ENCODE measurements around the gene NCR3LG1.

Gene NCR3LG1

DNA sequence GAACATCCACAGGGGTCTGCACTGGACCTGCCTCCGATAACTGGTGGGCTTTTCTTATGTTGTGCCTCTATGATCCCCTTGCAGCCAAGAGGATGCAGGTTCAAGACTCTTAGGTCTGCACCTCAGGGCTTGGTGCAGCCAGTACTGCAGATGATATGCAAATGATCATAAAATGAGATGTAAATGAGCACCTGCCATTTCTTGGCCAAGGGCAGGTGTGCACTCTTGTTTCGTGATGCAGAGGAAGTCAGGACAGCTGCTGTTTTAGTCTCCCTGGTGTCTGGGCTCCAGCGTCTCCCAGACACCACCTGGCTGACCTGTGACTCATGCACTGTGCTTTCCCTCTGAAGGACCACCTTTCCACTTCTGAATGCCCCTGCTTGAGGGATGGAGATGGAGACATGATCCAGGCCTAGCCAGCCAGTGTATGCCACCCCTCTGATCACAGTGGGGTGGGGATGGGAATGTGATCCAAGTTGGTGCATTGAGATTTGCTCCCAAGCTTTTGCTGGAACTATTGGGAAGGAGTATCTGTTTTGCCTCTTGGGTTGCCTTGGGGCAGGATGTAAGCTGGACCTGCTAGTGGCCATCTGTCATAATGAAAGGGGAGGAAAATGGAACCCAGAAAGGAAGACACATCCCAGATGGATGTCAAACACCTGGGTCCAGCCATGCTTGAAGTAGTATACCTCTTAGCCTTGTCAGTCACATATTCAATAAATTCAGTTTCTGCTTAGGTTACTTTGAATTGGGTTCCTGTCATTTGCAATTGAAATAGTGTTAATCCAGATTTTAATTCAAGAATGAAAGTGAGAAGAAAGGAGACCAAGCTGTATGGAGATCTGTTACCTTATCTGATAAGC is 40.1 kb downstream of the NCR3LG1 start:
- DNase-seq (ENCODE audit: extremely low read depth in 1 of 2, low read depth in 1 of 2) = no peak

- no peak for DNase-seq (ENCODE audit: extremely low read depth in 1 of 2, low read depth in 1 of 2)
Observed at GRCh38 chr11:17392872-17393271, 41.3 kb downstream of the NCR3LG1 start.

- DNase-seq (ENCODE audit: extremely low read depth in 1 of 2, low read depth in 1 of 2) = no peak
Observed at GRCh38 chr11:17393472-17393871, 41.9 kb downstream of the NCR3LG1 start.

DNA sequence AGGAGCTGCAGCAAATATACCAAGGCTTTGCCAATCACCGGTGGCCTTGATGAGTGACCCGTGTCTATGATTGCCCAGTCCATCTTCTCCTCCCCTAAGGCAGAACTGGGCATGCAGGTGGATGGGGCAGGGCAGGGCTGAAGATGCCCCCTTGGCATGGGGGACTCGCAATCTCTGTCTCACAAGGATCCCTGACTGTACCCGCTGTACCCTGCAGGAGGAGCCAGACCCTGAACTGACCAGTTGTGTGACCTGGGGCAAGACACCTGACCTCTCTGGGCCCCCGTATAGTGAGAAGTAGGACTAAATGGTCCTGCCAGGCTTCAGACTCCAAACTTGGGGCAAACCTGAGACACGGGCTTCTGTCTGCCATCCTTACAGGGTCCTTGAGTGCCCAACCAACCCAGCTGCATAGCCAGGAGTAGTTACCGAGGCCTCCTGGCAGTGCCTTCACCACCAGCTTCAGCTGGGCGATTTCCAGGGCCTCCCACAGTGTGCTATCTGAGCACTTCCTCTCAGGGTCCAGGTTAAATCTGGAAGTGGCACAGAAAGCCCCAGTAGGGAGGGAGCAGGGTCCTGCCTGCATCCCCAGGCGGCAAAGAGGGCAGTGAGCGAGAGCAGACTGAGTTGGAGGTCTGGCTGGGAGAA is 43.3 kb downstream of the NCR3LG1 start:
- no peak for DNase-seq (ENCODE audit: extremely low read depth in 1 of 2, low read depth in 1 of 2)

GRCh38 chr11:17395554-17395961 is 44.0 kb downstream of the NCR3LG1 start:
- DNase-seq (ENCODE audit: extremely low read depth in 1 of 2, low read depth in 1 of 2) = no peak

- DNase-seq (ENCODE audit: extremely low read depth in 1 of 2, low read depth in 1 of 2) = no peak
Observed at GRCh38 chr11:17395978-17396377, 44.4 kb downstream of the NCR3LG1 start.

- DNase-seq (ENCODE audit: extremely low read depth in 1 of 2, low read depth in 1 of 2) = no peak
Observed at GRCh38 chr11:17396598-17397310, 45.2 kb downstream of the NCR3LG1 start.

- DNase-seq (ENCODE audit: extremely low read depth in 1 of 2, low read depth in 1 of 2) = no peak
Observed at GRCh38 chr11:17397311-17398002, 45.9 kb downstream of the NCR3LG1 start.

GRCh38 chr11:17399236-17399635 is 47.6 kb downstream of the NCR3LG1 start:
- no peak for DNase-seq (ENCODE audit: extremely low read depth in 1 of 2, low read depth in 1 of 2)

- no peak for DNase-seq (ENCODE audit: extremely low read depth in 1 of 2, low read depth in 1 of 2)
Observed at GRCh38 chr11:17400048-17400775, 48.6 kb downstream of the NCR3LG1 start.

GRCh38 chr11:17401316-17401715 is 49.7 kb downstream of the NCR3LG1 start:
- no peak for DNase-seq (ENCODE audit: extremely low read depth in 1 of 2, low read depth in 1 of 2)

GRCh38 chr11:17401841-17402240 is 50.2 kb downstream of the NCR3LG1 start:
- DNase-seq (ENCODE audit: extremely low read depth in 1 of 2, low read depth in 1 of 2) = no peak

GRCh38 chr11:17402486-17402885 is 50.9 kb downstream of the NCR3LG1 start:
- DNase-seq (ENCODE audit: extremely low read depth in 1 of 2, low read depth in 1 of 2) = no peak

DNA sequence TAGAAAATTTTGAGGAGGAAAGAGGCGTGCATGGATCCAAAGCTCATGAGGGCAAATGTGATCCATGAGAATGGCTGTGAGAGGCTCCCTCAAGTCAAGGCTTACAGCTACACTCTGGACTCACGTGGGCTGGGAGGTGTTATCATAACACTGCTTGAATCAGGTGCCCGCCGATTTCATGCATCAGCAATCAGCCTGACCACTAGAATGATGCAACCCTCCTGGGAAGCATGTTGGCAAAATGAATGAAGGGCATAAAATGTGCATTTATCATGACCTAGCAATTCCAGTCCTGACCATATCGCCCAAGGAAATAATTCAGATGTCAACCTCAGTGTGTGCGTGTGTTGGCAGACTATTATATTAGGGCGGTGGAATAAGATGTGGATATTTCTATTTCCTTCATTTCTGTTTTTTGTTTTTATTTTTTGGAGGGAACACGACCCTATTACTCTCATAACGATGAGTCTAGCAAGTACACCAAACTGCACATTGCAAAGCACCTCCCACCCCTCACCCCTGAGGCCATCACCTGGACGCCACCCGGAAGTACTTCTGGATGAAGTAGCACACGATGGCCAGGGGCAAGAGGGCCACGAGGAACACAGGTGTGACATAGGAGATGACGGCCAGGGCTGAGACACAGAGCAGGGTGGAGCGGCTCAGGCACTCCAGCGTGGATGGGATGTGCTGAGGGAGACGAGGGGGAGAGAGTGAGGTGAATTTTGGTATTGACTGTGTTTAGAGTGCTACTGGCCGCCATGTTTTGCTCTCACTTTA is 52.6 kb downstream of the NCR3LG1 start:
- DNase-seq (ENCODE audit: extremely low read depth in 1 of 2, low read depth in 1 of 2) = no peak

DNA sequence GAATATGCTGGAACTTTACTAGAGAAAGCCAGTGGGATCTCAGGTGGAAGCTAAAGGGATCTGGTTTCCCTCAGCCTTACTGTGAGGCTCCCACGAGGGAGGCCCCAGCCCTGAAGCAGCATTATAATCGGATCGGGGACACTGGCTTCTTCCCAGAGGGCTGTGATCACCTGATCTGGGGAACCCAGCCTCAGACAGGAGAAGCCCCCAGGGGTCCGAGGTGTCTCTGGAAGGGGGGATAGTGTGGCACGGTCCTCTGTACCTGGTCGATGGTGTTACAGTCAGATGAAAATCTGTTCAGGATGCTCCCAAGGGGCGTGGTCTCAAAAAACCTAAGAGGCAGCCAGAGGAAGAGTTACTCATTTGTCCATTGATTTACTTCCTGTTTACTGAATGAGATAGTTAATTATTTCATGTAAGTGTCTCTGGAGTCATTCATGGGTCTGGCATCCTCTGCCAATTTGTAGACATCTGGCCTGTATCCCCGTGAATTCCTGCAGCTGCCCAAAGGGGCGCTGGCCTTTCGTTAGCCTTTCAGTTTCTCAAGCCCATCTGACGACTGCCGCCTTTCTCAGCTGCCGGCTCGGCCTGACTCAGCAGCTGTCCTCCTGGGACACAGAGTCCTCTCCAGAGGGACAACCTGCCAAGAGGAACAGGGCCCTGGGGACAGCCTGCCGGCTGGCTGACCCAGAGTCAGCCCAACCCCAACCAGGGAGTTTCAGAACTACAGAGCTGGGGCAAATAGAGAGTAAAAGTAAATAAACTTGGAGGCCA is 53.8 kb downstream of the NCR3LG1 start:
- no peak for DNase-seq (ENCODE audit: extremely low read depth in 1 of 2, low read depth in 1 of 2)

- no peak for DNase-seq (ENCODE audit: extremely low read depth in 1 of 2, low read depth in 1 of 2)
Observed at GRCh38 chr11:17406082-17406817, 54.6 kb downstream of the NCR3LG1 start.

DNA sequence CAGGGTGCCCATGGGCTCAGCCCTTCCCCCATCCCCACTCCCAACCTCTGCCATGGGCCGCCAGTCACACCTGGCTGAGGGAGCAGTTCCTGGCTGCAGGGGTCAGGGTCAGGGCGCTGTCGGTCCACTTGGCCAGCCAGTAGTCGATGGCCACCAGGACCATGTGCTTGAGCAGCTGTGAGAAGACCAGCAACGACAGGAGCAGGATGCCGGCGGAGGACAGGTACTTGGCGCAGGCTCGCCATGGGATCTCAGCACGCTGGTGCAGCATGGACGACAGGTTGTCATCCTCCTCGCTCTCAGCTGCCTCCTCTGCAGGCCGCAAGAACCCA is 55.2 kb downstream of the NCR3LG1 start:
- DNase-seq (ENCODE audit: extremely low read depth in 1 of 2, low read depth in 1 of 2) = no peak

DNA sequence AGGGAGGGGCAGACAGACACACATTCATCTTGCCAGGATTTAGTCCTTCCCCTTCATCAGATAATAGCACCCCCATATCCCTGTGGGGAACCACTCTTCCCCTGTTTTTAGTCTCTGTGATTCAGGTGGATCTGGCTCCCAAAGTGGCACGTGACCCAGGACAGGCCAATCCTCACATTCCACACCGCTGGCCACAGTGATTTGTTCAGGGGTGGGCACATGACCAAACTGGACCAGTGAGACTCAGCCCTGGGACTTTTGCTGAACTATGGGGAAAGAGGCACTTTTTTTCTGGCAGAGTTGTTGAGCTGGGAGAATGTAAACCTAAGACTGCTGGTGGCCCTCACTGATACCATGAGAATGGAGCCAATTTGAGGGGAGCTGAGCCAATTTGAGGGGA is 56.0 kb downstream of the NCR3LG1 start:
- DNase-seq (ENCODE audit: extremely low read depth in 1 of 2, low read depth in 1 of 2) = no peak
